ENCODE data around the gene ACY1.

Gene ACY1

GRCh38 chr3:51946796-51947195 is 36.5 kb upstream of the ACY1 start:
- no peak for DNase-seq

GRCh38 chr3:51947215-51947900 is 36.0 kb upstream of the ACY1 start:
- DNase-seq = no peak

GRCh38 chr3:51948016-51948580 is 35.2 kb upstream of the ACY1 start:
- DNase-seq = no peak

GRCh38 chr3:51949121-51949520 is 34.2 kb upstream of the ACY1 start:
- DNase-seq = no peak

GRCh38 chr3:51950899-51951298 is 32.4 kb upstream of the ACY1 start:
- no peak for DNase-seq

GRCh38 chr3:51953445-51953844 is 29.9 kb upstream of the ACY1 start:
- no peak for DNase-seq

GRCh38 chr3:51954105-51954504 is 29.2 kb upstream of the ACY1 start:
- DNase-seq = no peak

GRCh38 chr3:51954713-51955112 is 28.6 kb upstream of the ACY1 start:
- no peak for DNase-seq

- no peak for DNase-seq
These were observed 28.0 kb upstream of the ACY1 start, which contains the start of gene GPR62 for GRCh38 chr3:51955175-51955892. GPR62 (plus strand) TSS chr3:51955381; CDS start chr3:51955653, 272 bp downstream.

- DNase-seq = peak; percentile 26
These were observed 27.2 kb upstream of the ACY1 start for GRCh38 chr3:51955893-51956770.

- DNase-seq = no peak
These were observed 25.7 kb upstream of the ACY1 start for GRCh38 chr3:51957520-51958205.

GRCh38 chr3:51958603-51959521 is 24.5 kb upstream of the ACY1 start:
- DNase-seq = no peak

- DNase-seq = no peak
These were observed 23.7 kb upstream of the ACY1 start for GRCh38 chr3:51959651-51960050.

- no peak for DNase-seq
These were observed 22.9 kb upstream of the ACY1 start for GRCh38 chr3:51960386-51960785.

GRCh38 chr3:51961011-51961410 is 22.3 kb upstream of the ACY1 start:
- DNase-seq = no peak

GRCh38 chr3:51961602-51962569 is 21.4 kb upstream of the ACY1 start:
- DNase-seq = no peak

GRCh38 chr3:51962854-51963530 is 20.3 kb upstream of the ACY1 start:
- DNase-seq = no peak

GRCh38 chr3:51963951-51964451 is 19.3 kb upstream of the ACY1 start:
- no peak for DNase-seq

- DNase-seq = no peak
These were observed 18.8 kb upstream of the ACY1 start for GRCh38 chr3:51964521-51964920.
